GM12878 (cell line): ENCODE data around the gene RIT2. TPM values are rescaled to one million over a fixed set of nuclear protein-coding genes. Genes with fewer than 3 reads are reported as not detected.

Source experiments
- ATAC-seq: fragments of 200-7000 bp; cut with Tn5 transposase; 3 replicates; pipeline ENCODE4 v1.9.1; 2020; ENCODE audit warnings: mild to moderate bottlenecking, moderate library complexity
- BruUV-seq: library from RNA; stranded (reverse); fragments of 400-500 nt; replicated peaks from 2 replicates; lab custom pipeline; 2021; lab: Mats Ljungman, UMichigan
- CTCF ChIA-PET: fragments of 300-600 bp; sonication (Branson Sonifier 250); formaldehyde crosslinking; extraction: SDS; loops from one replicate; lab custom pipeline; 2021; ENCODE audit warnings: inconsistent platforms; lab: Yijun Ruan, JAX
- POLR2A ChIA-PET: fragments of 350-600 bp; formaldehyde crosslinking; extraction: SDS; loops from one replicate; lab custom pipeline; 2021; ENCODE audit warnings: inconsistent platforms; lab: Charles Lee
- RAD21 ChIA-PET: fragments of 300-600 bp; sonication (Branson Sonifier 250); formaldehyde crosslinking; loops from one replicate; lab custom pipeline; 2023; ENCODE audit warnings: antibody characterized with exemption; ENCODE audit not compliant: unreplicated experiment; lab: Charles Lee
- SMC1A ChIA-PET: fragments of 300-600 bp; sonication (Branson Sonifier 250); formaldehyde crosslinking; loops from one replicate; lab custom pipeline; 2023; ENCODE audit not compliant: unreplicated experiment, uncharacterized antibody; lab: Charles Lee
- DNase-seq: peaks from one replicate; pipeline ENCODE4 v3.0.0-alpha.2; 2011; ENCODE audit warnings: low read depth, low spot score
- FAIRE-seq: peaks from 3 replicates; lab custom pipeline; 2011; peaks lifted over from hg19 to GRCh38; lab: Jason Lieb, UNC
- H2AFZ ChIP-seq: 2 replicates; pipeline ENCODE4 v1.6.0; 2011; ENCODE audit warnings: low read depth, low read length, control low read depth; ENCODE audit not compliant: control insufficient read depth
- H3K27ac ChIP-seq: 2 replicates; pipeline ENCODE4 v1.5.1; 2011; ENCODE audit warnings: control low read depth; ENCODE audit not compliant: control insufficient read depth, insufficient read depth
- H3K27me3 ChIP-seq, 2 experiments: replicated peaks in 1 of 2; 2 replicates each; pipeline versions ENCODE4 v1.6.0 to v1.6.1; 2011; ENCODE audit warnings: low read length in 1 of 2; ENCODE audit not compliant: control insufficient read depth in 2 of 2, insufficient read depth in 2 of 2
- H3K36me3 ChIP-seq, 2 experiments: 2 replicates each; pipeline ENCODE4 v1.5.1; 2011; ENCODE audit warnings: low read length in 1 of 2; ENCODE audit not compliant: control insufficient read depth in 2 of 2, insufficient read depth in 2 of 2
- H3K4me1 ChIP-seq: 2 replicates; pipeline ENCODE4 v1.6.1; 2011; ENCODE audit warnings: mild to moderate bottlenecking, low read length, moderate library complexity, mixed read lengths; ENCODE audit not compliant: control insufficient read depth, insufficient read depth
- H3K4me2 ChIP-seq: 2 replicates; pipeline ENCODE4 v1.6.0; 2011; ENCODE audit warnings: control low read depth; ENCODE audit not compliant: control insufficient read depth, insufficient read depth
- H3K4me3 ChIP-seq: fragments of 200-600 bp; sonication (generic); 2 replicates; pipeline ENCODE4 v1.5.1; 2016
- H3K79me2 ChIP-seq: 2 replicates; pipeline ENCODE4 v1.6.0; 2011; ENCODE audit warnings: low read length; ENCODE audit not compliant: control insufficient read depth, insufficient read depth
- H3K9ac ChIP-seq: 2 replicates; pipeline ENCODE4 v1.8.0; 2011; ENCODE audit warnings: low read length, control low read depth, mixed read lengths; ENCODE audit not compliant: control insufficient read depth, insufficient read depth
- H3K9me3 ChIP-seq: replicated peaks from 3 replicates; pipeline ENCODE4 v1.5.1; 2011; ENCODE audit warnings: mild to moderate bottlenecking, low read length; ENCODE audit not compliant: control insufficient read depth, insufficient read depth
- H4K20me1 ChIP-seq: 2 replicates; pipeline ENCODE4 v1.6.0; 2011; ENCODE audit not compliant: control insufficient read depth, insufficient read depth
- CREM ChIP-seq: IDR thresholded peaks from 2 replicates; pipeline ENCODE4 v1.6.1; 2014; ENCODE audit warnings: antibody characterized with exemption, low read depth
- GATAD2B ChIP-seq: fragments of 450-650 bp; conservative IDR thresholded peaks from 2 replicates; pipeline ENCODE4 v1.6.1; 2017; ENCODE audit warnings: low read depth, mild to moderate bottlenecking, moderate library complexity
- NFYA ChIP-seq: IDR thresholded peaks from 2 replicates; pipeline ENCODE4 v1.6.1; 2011; ENCODE audit warnings: low read depth, mild to moderate bottlenecking, low read length, improper control_type of control experiment, borderline replicate concordance
- RB1 ChIP-seq: fragments of 450-650 bp; formaldehyde crosslinking; IDR thresholded peaks from 2 replicates; pipeline ENCODE4 v1.6.1; 2017; ENCODE audit warnings: mild to moderate bottlenecking, borderline replicate concordance
- WRNIP1 ChIP-seq: IDR thresholded peaks from 2 replicates; pipeline ENCODE4 v1.6.1; 2011; ENCODE audit warnings: low read depth, low read length, improper control_type of control experiment, borderline replicate concordance
- WGBS: methylation state at CpG from one replicate; pipeline ENCODE4 v1.1.6; 2016; ENCODE audit warnings: low lambda C conversion rate; ENCODE audit not compliant: insufficient replicate concordance, insufficient coverage; ENCODE audit errors: missing lambda C conversion rate; 5-methylcytosine and 5-hydroxymethylcytosine counted together
- in situ Hi-C: fragments of 300-500 bp; cut with MboI; formaldehyde crosslinking; loops from 9 replicates; pipeline ENCODE4 v1.14.3; 2018; ENCODE audit warnings: mixed read lengths
- intact Hi-C: fragments of 100-400 bp; cut with micrococcal nuclease; formaldehyde crosslinking; loops from one replicate; pipeline ENCODE4 v1.14.2; 2022; ENCODE audit not compliant: unreplicated experiment
- polyA plus RNA-seq, 11 experiments: library from polyadenylated mRNA; depleted of rRNA in 4 of 11; unstranded in 6 of 11; stranded (reverse) in 5 of 11; fragments of >200 nt; fragmentation: Nextera tagmentation in 4 of 11; fragmentation: Illumina TruSeq in 1 of 11; extraction: Ambion mirVana in 4 of 11; extraction: Trizol in 1 of 11; gene quantifications; 1 replicate in 1 of 11; 2 replicates in 10 of 11; pipeline versions ENCODE4 v1.2.1 to v1.2.3, GENCODE V29; 2011 to 2016; ENCODE audit warnings: inconsistent platforms in 2 of 11, missing spikeins in 2 of 11, low read depth in 1 of 11
- total RNA-seq, 4 experiments: library from RNA; depleted of rRNA in 3 of 4; stranded (reverse); fragments of >200 nt in 3 of 4; fragmentation: Illumina TruSeq in 1 of 4; extraction: Trizol in 1 of 4; gene quantifications; 2 replicates each; pipeline versions ENCODE4 v1.2.1 to v1.2.3, GENCODE V29; 2013 to 2021
- TF ChIP-seq, protein P1 (sequence below): IDR thresholded peaks from 2 replicates; pipeline ENCODE4 v1.6.1; 2012; ENCODE audit warnings: low read length, inconsistent platforms
- TF ChIP-seq, protein P2 (sequence below): IDR thresholded peaks from 2 replicates; pipeline ENCODE4 v1.6.1; 2011; ENCODE audit warnings: mild to moderate bottlenecking, low read depth, low read length, moderate library complexity; ENCODE audit not compliant: insufficient replicate concordance
- TF ChIP-seq, protein P3 (sequence below): IDR thresholded peaks from 2 replicates; pipeline ENCODE4 v1.6.1; 2012; ENCODE audit warnings: improper control_type of control experiment, low read depth, low read length; ENCODE audit not compliant: insufficient replicate concordance
- TF ChIP-seq, protein P4 (sequence below): fragments of 450-650 bp; IDR thresholded peaks from 2 replicates; pipeline ENCODE4 v1.6.1; 2017; ENCODE audit warnings: mild to moderate bottlenecking, low read depth, inconsistent platforms; ENCODE audit not compliant: poor library complexity, severe bottlenecking
- TF ChIP-seq, protein P5 (sequence below): IDR thresholded peaks from 2 replicates; pipeline ENCODE4 v1.6.1; 2011; ENCODE audit warnings: borderline replicate concordance, low read depth, mild to moderate bottlenecking, moderate library complexity, mixed read lengths, low read length; ENCODE audit not compliant: insufficient read depth; ENCODE audit errors: extremely low read length

Gene RIT2
- total and polyA plus RNA-seq, 10 of the 15 experiments (the other 5 are each of a cell fraction or from before 2014, with no cell fraction given) = not detected

DNA sequence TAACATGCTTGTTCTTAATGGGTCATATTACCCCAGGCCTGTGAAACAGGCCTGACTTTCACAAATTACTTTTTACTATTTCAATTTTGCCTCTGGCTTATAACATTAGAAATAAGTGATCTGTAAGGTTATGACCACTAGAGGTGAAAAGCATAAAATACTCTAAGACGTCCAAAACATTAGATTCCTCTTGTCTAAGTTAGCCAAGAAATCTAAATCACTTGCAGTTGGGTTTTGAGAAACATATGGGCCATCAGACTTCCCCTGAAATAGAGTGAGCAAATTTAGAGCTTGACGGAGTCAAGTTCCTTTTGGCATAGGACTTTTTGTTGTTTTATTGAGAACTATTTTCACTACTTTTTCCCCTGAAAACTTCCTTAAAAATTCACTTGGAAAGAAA, 32.7 kb upstream of the RIT2 start (continued):
- TF ChIP-seq, protein P1, sequence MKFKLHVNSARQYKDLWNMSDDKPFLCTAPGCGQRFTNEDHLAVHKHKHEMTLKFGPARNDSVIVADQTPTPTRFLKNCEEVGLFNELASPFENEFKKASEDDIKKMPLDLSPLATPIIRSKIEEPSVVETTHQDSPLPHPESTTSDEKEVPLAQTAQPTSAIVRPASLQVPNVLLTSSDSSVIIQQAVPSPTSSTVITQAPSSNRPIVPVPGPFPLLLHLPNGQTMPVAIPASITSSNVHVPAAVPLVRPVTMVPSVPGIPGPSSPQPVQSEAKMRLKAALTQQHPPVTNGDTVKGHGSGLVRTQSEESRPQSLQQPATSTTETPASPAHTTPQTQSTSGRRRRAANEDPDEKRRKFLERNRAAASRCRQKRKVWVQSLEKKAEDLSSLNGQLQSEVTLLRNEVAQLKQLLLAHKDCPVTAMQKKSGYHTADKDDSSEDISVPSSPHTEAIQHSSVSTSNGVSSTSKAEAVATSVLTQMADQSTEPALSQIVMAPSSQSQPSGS = no peak
- TF ChIP-seq, protein P2, sequence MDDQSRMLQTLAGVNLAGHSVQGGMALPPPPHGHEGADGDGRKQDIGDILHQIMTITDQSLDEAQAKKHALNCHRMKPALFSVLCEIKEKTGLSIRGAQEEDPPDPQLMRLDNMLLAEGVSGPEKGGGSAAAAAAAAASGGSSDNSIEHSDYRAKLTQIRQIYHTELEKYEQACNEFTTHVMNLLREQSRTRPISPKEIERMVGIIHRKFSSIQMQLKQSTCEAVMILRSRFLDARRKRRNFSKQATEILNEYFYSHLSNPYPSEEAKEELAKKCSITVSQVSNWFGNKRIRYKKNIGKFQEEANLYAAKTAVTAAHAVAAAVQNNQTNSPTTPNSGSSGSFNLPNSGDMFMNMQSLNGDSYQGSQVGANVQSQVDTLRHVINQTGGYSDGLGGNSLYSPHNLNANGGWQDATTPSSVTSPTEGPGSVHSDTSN = no peak
- TF ChIP-seq CREM = no peak
- TF ChIP-seq, all 136 proteins: peak for 0

DNA sequence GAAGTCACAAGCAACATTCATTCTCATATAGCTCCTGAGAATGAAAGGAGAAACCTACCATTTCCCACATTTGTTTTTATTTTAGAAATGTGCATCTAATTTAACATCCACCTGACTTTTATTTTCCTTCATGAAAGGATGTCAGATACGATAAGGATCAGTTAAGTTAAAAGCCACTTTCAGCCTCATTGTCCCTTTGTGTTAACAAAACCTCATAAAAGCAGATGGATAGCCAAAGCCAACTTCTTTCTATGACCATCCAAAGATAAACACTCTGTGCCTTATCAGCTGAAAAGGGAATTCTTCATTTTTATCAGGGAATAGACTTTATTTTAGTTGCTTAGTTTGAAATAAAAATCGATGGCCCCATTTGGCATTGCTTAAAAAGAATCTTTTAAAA, 25.7 kb upstream of the RIT2 start:
- H3K4me3 ChIP-seq = no peak overlapping the region
- ChIA-PET SMC1A (no interaction called here), RAD21 (no interaction called here), CTCF (no interaction called here), POLR2A (no interaction called here)
- no peak for DNase-seq
- H3K27me3 ChIP-seq = no peaks in the 10 kb centered on the region
- H3K9me3 ChIP-seq = no peaks in the 10 kb centered on the region
- H3K79me2 ChIP-seq = no peaks in the 10 kb centered on the region
- no peaks in the 10 kb centered on the region for H3K36me3 ChIP-seq
- no peaks in the 10 kb centered on the region for H3K4me1 ChIP-seq
- TF ChIP-seq, protein P3, sequence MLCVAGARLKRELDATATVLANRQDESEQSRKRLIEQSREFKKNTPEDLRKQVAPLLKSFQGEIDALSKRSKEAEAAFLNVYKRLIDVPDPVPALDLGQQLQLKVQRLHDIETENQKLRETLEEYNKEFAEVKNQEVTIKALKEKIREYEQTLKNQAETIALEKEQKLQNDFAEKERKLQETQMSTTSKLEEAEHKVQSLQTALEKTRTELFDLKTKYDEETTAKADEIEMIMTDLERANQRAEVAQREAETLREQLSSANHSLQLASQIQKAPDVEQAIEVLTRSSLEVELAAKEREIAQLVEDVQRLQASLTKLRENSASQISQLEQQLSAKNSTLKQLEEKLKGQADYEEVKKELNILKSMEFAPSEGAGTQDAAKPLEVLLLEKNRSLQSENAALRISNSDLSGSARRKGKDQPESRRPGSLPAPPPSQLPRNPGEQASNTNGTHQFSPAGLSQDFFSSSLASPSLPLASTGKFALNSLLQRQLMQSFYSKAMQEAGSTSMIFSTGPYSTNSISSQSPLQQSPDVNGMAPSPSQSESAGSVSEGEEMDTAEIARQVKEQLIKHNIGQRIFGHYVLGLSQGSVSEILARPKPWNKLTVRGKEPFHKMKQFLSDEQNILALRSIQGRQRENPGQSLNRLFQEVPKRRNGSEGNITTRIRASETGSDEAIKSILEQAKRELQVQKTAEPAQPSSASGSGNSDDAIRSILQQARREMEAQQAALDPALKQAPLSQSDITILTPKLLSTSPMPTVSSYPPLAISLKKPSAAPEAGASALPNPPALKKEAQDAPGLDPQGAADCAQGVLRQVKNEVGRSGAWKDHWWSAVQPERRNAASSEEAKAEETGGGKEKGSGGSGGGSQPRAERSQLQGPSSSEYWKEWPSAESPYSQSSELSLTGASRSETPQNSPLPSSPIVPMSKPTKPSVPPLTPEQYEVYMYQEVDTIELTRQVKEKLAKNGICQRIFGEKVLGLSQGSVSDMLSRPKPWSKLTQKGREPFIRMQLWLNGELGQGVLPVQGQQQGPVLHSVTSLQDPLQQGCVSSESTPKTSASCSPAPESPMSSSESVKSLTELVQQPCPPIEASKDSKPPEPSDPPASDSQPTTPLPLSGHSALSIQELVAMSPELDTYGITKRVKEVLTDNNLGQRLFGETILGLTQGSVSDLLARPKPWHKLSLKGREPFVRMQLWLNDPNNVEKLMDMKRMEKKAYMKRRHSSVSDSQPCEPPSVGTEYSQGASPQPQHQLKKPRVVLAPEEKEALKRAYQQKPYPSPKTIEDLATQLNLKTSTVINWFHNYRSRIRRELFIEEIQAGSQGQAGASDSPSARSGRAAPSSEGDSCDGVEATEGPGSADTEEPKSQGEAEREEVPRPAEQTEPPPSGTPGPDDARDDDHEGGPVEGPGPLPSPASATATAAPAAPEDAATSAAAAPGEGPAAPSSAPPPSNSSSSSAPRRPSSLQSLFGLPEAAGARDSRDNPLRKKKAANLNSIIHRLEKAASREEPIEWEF = no peak
- TF ChIP-seq GATAD2B (no peak), RB1 (no peak), NFYA (no peak), WRNIP1 (no peak)
- TF ChIP-seq, protein P4, sequence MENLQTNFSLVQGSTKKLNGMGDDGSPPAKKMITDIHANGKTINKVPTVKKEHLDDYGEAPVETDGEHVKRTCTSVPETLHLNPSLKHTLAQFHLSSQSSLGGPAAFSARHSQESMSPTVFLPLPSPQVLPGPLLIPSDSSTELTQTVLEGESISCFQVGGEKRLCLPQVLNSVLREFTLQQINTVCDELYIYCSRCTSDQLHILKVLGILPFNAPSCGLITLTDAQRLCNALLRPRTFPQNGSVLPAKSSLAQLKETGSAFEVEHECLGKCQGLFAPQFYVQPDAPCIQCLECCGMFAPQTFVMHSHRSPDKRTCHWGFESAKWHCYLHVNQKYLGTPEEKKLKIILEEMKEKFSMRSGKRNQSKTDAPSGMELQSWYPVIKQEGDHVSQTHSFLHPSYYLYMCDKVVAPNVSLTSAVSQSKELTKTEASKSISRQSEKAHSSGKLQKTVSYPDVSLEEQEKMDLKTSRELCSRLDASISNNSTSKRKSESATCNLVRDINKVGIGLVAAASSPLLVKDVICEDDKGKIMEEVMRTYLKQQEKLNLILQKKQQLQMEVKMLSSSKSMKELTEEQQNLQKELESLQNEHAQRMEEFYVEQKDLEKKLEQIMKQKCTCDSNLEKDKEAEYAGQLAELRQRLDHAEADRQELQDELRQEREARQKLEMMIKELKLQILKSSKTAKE = no peak
- TF ChIP-seq, protein P5, sequence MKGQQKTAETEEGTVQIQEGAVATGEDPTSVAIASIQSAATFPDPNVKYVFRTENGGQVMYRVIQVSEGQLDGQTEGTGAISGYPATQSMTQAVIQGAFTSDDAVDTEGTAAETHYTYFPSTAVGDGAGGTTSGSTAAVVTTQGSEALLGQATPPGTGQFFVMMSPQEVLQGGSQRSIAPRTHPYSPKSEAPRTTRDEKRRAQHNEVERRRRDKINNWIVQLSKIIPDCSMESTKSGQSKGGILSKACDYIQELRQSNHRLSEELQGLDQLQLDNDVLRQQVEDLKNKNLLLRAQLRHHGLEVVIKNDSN = no peak
- no TSS peak for BruUV-seq
- no peak for FAIRE-seq
- intact Hi-C loops = no loop called here
- H3K9ac ChIP-seq = no peak overlapping the region
- H4K20me1 ChIP-seq = no peaks in the 10 kb centered on the region
- no peak overlapping the region for H3K27ac ChIP-seq
- no peak overlapping the region for H2AFZ ChIP-seq
- 0% methylated on average over 2 of the region's 2 CpGs for WGBS
- in situ Hi-C loops = no loop called here
- no peak for ATAC-seq
- H3K4me2 ChIP-seq = no peak overlapping the region
